ENCODE measurements around the gene CDC27. TPM values are rescaled to one million over a fixed set of nuclear protein-coding genes. Genes with fewer than 3 reads are reported as not detected.

Gene CDC27
- polyA plus RNA-seq, 3 donors: 19.7 to 52.0 (median 33.0) TPM

- 70% methylated on average over 9 of the region's 9 CpGs for WGBS (ENCODE audit: insufficient coverage)
- Mint-ChIP-seq H3K4me1 (peaks cover 28% of the 10 kb centered on the region), H3K27me3 (ENCODE audit: low read depth in 3 of 3) (peaks cover 6 to 12% (median 6%) of the 10 kb centered on the region in 3 donors), H3K27ac (peak overlapping the region in 6 of 7 donors; percentile 47 to 90 (median 66)), H3K9me3 (peaks cover 0 to 2% (median 0%) of the 10 kb centered on the region in 7 donors), H3K4me3 (peak overlapping the region; percentile 45 to 61), H3K36me3 (no peaks in the 10 kb centered on the region)
- peak overlapping the region; percentile 62 for H2AFZ ChIP-seq (ENCODE audit: insufficient read depth, low read depth, low read length, poor library complexity, severe bottlenecking)
- peak overlapping the region; percentile 33 for H3K4me2 ChIP-seq (replicated peaks; ENCODE audit: extremely low read depth, low read length, poor library complexity, severe bottlenecking)
- peak overlapping the region in 1 of 2 donors; percentile 68 for H3K27ac ChIP-seq (ENCODE audit: low read depth in 1 of 2, low read length in 2 of 2)
- H3K4me3 ChIP-seq (replicated peaks in 1 of 3; ENCODE audit: low read depth in 2 of 3, low read length in 3 of 3): peak overlapping the region in 1 of 3 experiments; percentile 43
- no peaks in the 10 kb centered on the region for H4K20me1 ChIP-seq (ENCODE audit: insufficient read depth, low read length)
- no peaks in the 10 kb centered on the region for H3K27me3 ChIP-seq (ENCODE audit: control insufficient read depth in 2 of 2, insufficient read depth in 2 of 2, low read length in 2 of 2)
- peak in 1 of 3 donors; percentile 9 for DNase-seq
- H3K9ac ChIP-seq (ENCODE audit: insufficient read depth, low read length, poor library complexity, severe bottlenecking): no peak overlapping the region
- no peaks in the 10 kb centered on the region for H3K9me3 ChIP-seq (replicated peaks in 1 of 2; ENCODE audit: control insufficient read depth in 1 of 2, insufficient read depth in 1 of 2, low read length in 2 of 2)
- intact Hi-C loops (cut with micrococcal nuclease): no loop called here
- no peak for TF ChIP-seq CTCF (IDR thresholded peaks at IDR 0.05)
- no peaks in the 10 kb centered on the region for H3K79me2 ChIP-seq (ENCODE audit: insufficient read depth, low read length)
- no peaks in the 10 kb centered on the region for H3K36me3 ChIP-seq (replicated peaks in 1 of 2; ENCODE audit: control insufficient read depth in 1 of 2, insufficient read depth in 2 of 2, low read length in 2 of 2)
- peaks cover 20 to 28% of the 10 kb centered on the region in 2 donors for H3K4me1 ChIP-seq (ENCODE audit: control insufficient read depth in 1 of 2, insufficient read depth in 2 of 2, low read length in 2 of 2)
Measured at GRCh38 chr17:47205419-47205963, 16.4 kb upstream of the CDC27 start.

- Mint-ChIP-seq H3K27ac (peak overlapping the region; percentile 41 to 90 (median 66)), H3K36me3 (no peaks in the 10 kb centered on the region), H3K4me1 (peaks cover 34% of the 10 kb centered on the region), H3K9me3 (peaks cover 0 to 2% (median 0%) of the 10 kb centered on the region in 7 donors), H3K27me3 (ENCODE audit: low read depth in 3 of 3) (peaks cover 3 to 12% (median 6%) of the 10 kb centered on the region in 3 donors), H3K4me3 (peak overlapping the region; percentile 45 to 61)
- H4K20me1 ChIP-seq (ENCODE audit: insufficient read depth, low read length): no peaks in the 10 kb centered on the region
- intact Hi-C loops (cut with micrococcal nuclease): no loop called here
- peak; percentile 21 to 48 (median 42) for DNase-seq
- peak overlapping the region in 1 of 3 experiments; percentile 43 for H3K4me3 ChIP-seq (replicated peaks in 1 of 3; ENCODE audit: low read depth in 2 of 3, low read length in 3 of 3)
- H3K27ac ChIP-seq (ENCODE audit: low read depth in 1 of 2, low read length in 2 of 2): peak overlapping the region in 1 of 2 donors; percentile 68
- 40% methylated on average over 2 of the region's 6 CpGs for WGBS (ENCODE audit: insufficient coverage)
- TF ChIP-seq CTCF (IDR thresholded peaks at IDR 0.05): no peak
- no peak overlapping the region for H3K9ac ChIP-seq (ENCODE audit: insufficient read depth, low read length, poor library complexity, severe bottlenecking)
- peak overlapping the region; percentile 33 for H3K4me2 ChIP-seq (replicated peaks; ENCODE audit: extremely low read depth, low read length, poor library complexity, severe bottlenecking)
- no peaks in the 10 kb centered on the region for H3K79me2 ChIP-seq (ENCODE audit: insufficient read depth, low read length)
- H2AFZ ChIP-seq (ENCODE audit: insufficient read depth, low read depth, low read length, poor library complexity, severe bottlenecking): peak overlapping the region; percentile 62
- no peaks in the 10 kb centered on the region for H3K27me3 ChIP-seq (ENCODE audit: control insufficient read depth in 2 of 2, insufficient read depth in 2 of 2, low read length in 2 of 2)
- no peaks in the 10 kb centered on the region for H3K36me3 ChIP-seq (replicated peaks in 1 of 2; ENCODE audit: control insufficient read depth in 1 of 2, insufficient read depth in 2 of 2, low read length in 2 of 2)
- H3K9me3 ChIP-seq (replicated peaks in 1 of 2; ENCODE audit: control insufficient read depth in 1 of 2, insufficient read depth in 1 of 2, low read length in 2 of 2): no peaks in the 10 kb centered on the region
- peaks cover 26 to 34% of the 10 kb centered on the region in 2 donors for H3K4me1 ChIP-seq (ENCODE audit: control insufficient read depth in 1 of 2, insufficient read depth in 2 of 2, low read length in 2 of 2)
Measured at GRCh38 chr17:47204722-47205418, 15.8 kb upstream of the CDC27 start.
